Hepatocyte (in vitro differentiated cells): ENCODE results near the gene ECT2. TPM values are rescaled to one million over a fixed set of nuclear protein-coding genes. Genes with fewer than 3 reads are reported as not detected.

ENCODE experiments used
- DNase-seq: peaks from one replicate; pipeline ENCODE4 v3.0.0-alpha.2; 2016; ENCODE audit warnings: low spot score
- H2AFZ ChIP-seq: fragments of 200-600 bp; sonication (generic); 2 replicates; pipeline ENCODE4 v1.6.0; 2016; ENCODE audit warnings: antibody characterized with exemption, mild to moderate bottlenecking
- H3K27ac ChIP-seq: fragments of 200-600 bp; sonication (generic); 2 replicates; pipeline ENCODE4 v1.5.1; 2016; ENCODE audit warnings: mild to moderate bottlenecking
- H3K27me3 ChIP-seq: fragments of 200-600 bp; sonication (generic); 2 replicates; pipeline ENCODE4 v1.6.1; 2016
- H3K36me3 ChIP-seq: fragments of 200-600 bp; sonication (generic); replicated peaks from 2 replicates; pipeline ENCODE4 v1.5.1; 2016; ENCODE audit warnings: low read depth; ENCODE audit not compliant: insufficient read depth
- H3K4me1 ChIP-seq: fragments of 200-600 bp; sonication (generic); 2 replicates; pipeline ENCODE4 v1.5.1; 2016; ENCODE audit warnings: mild to moderate bottlenecking, moderate library complexity; ENCODE audit not compliant: insufficient read depth
- H3K4me2 ChIP-seq: fragments of 200-600 bp; sonication (generic); 2 replicates; pipeline ENCODE4 v1.6.0; 2016
- H3K4me3 ChIP-seq: fragments of 200-600 bp; sonication (generic); 2 replicates; pipeline ENCODE4 v1.5.1; 2016; ENCODE audit warnings: mild to moderate bottlenecking
- H3K79me2 ChIP-seq: fragments of 200-600 bp; sonication (generic); 2 replicates; pipeline ENCODE4 v1.6.0; 2017; ENCODE audit warnings: mild to moderate bottlenecking
- H3K9me2 ChIP-seq: fragments of 200-600 bp; sonication (generic); replicated peaks from 2 replicates; pipeline ENCODE4 v1.6.0; 2017; ENCODE audit warnings: mild to moderate bottlenecking; ENCODE audit not compliant: insufficient read depth
- H3K9me3 ChIP-seq: fragments of 200-600 bp; sonication (generic); 2 replicates; pipeline ENCODE4 v1.5.1; 2016; ENCODE audit warnings: low read depth, mild to moderate bottlenecking
- H4K20me1 ChIP-seq: fragments of 200-600 bp; sonication (generic); 2 replicates; pipeline ENCODE4 v1.6.0; 2016; ENCODE audit warnings: mild to moderate bottlenecking; ENCODE audit not compliant: insufficient read depth, poor library complexity, severe bottlenecking
- CTCF ChIP-seq: fragments of 200-600 bp; sonication (generic); IDR thresholded peaks from 2 replicates; pipeline ENCODE4 v1.5.1; 2016; ENCODE audit warnings: antibody characterized with exemption, mild to moderate bottlenecking; ENCODE audit not compliant: poor library complexity
- EZH2 ChIP-seq: fragments of 200-600 bp; sonication (generic); IDR thresholded peaks from 2 replicates; pipeline ENCODE4 v1.6.1; 2016; ENCODE audit warnings: antibody characterized with exemption, mild to moderate bottlenecking, borderline replicate concordance
- EZH2phosphoT487 ChIP-seq: fragments of 200-600 bp; sonication (generic); IDR thresholded peaks from one replicate; pipeline ENCODE4 v1.6.1; 2018; ENCODE audit warnings: antibody characterized with exemption, mild to moderate bottlenecking, low read depth, moderate library complexity; ENCODE audit not compliant: unreplicated experiment, severe bottlenecking
- WGBS: methylation state at CpG from one replicate; pipeline ENCODE4 v1.1.6; 2016; ENCODE audit warnings: low lambda C conversion rate; ENCODE audit errors: missing lambda C conversion rate; 5-methylcytosine and 5-hydroxymethylcytosine counted together
- polyA plus RNA-seq: library from polyadenylated mRNA; unstranded; fragments of >200 nt; fragmentation: Nextera tagmentation; extraction: Ambion mirVana; gene quantifications from 2 replicates; pipeline ENCODE4 v1.2.1, GENCODE V29; 2016
- total RNA-seq: library from RNA; depleted of rRNA; stranded (reverse); fragments of >200 nt; gene quantifications from 2 replicates; pipeline ENCODE4 v1.2.3, GENCODE V29; 2014

Gene ECT2
- total and polyA plus RNA-seq, 2 experiments from 2014 or later = 9.3 to 16.7 TPM

GRCh38 chr3:172808969-172809546 is 58.5 kb downstream of the ECT2 start:
- Histone ChIP-seq H3K36me3 (no peaks in the 10 kb centered on the region), H3K4me2 (no peak overlapping the region), H3K4me3 (no peak overlapping the region), H3K79me2 (no peaks in the 10 kb centered on the region), H3K27ac (no peak overlapping the region), H3K4me1 (peaks cover 4% of the 10 kb centered on the region), H3K27me3 (no peaks in the 10 kb centered on the region), H3K9me3 (no peaks in the 10 kb centered on the region), H3K9me2 (no peaks in the 10 kb centered on the region), H4K20me1 (no peaks in the 10 kb centered on the region), H2AFZ (no peak overlapping the region)
- 57% methylated on average over 4 of the region's 4 CpGs for WGBS
- DNase-seq = peak; percentile 66
- no peak for TF ChIP-seq EZH2
- no peak for TF ChIP-seq EZH2phosphoT487
- TF ChIP-seq CTCF = peak; percentile 70

DNA sequence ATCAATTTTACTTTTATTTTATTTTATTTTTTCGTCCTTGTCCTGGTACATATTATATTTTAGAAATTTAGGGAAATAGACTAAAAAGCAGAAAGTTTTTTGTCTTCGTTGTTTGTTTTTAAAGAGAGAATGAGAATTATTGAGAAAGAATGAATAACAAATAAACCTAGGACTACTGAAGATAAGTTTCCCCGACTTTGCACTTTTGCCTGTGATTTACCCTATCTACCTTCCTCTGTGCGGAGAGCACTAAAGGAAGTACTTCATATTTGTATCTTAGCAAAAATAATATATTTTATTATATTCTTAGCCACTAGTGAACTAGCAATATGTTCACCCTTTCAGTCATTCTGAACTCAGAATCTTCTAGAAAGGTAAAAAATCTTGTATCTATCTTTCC is 60.6 kb downstream of the ECT2 start:
- no peak for DNase-seq
- no peak overlapping the region for H3K27ac ChIP-seq
- H3K4me2 ChIP-seq = no peak overlapping the region
- no peaks in the 10 kb centered on the region for H3K9me3 ChIP-seq
- no peak for TF ChIP-seq EZH2phosphoT487
- TF ChIP-seq EZH2 = no peak
- no peak for TF ChIP-seq CTCF
- WGBS = 93% methylated on average over 4 of the region's 4 CpGs
- H4K20me1 ChIP-seq = no peaks in the 10 kb centered on the region
- no peaks in the 10 kb centered on the region for H3K4me1 ChIP-seq
- no peak overlapping the region for H3K4me3 ChIP-seq
- no peak overlapping the region for H2AFZ ChIP-seq
- no peaks in the 10 kb centered on the region for H3K9me2 ChIP-seq
- no peaks in the 10 kb centered on the region for H3K36me3 ChIP-seq
- H3K79me2 ChIP-seq = no peaks in the 10 kb centered on the region
- no peaks in the 10 kb centered on the region for H3K27me3 ChIP-seq

DNA sequence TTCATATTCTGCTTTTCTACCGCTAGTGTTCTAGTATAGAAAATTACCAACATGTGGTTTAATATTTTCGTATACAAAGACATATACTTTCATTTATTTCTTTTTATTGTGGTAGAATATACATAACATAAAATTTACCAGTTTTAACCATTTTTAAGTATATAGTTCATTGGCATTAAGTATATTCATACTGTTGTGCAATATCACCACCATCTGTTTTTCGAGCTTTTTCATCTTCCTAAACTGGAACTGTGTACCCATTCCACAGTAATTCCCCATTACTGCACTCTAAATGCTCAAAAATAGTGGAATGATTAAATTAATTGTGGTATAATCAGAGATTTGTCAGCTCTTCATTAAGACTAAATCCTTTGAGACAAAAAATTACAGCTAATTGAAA is 62.9 kb downstream of the ECT2 start:
- WGBS = 100% methylated on average over 3 of the region's 3 CpGs
- Histone ChIP-seq H2AFZ (no peak overlapping the region), H3K36me3 (no peaks in the 10 kb centered on the region), H3K4me2 (no peak overlapping the region), H3K9me2 (no peaks in the 10 kb centered on the region), H3K4me1 (no peaks in the 10 kb centered on the region), H4K20me1 (no peaks in the 10 kb centered on the region), H3K27ac (no peak overlapping the region), H3K79me2 (no peaks in the 10 kb centered on the region), H3K27me3 (no peaks in the 10 kb centered on the region), H3K9me3 (no peaks in the 10 kb centered on the region), H3K4me3 (no peak overlapping the region)
- no peak for TF ChIP-seq CTCF
- TF ChIP-seq EZH2phosphoT487 = no peak
- TF ChIP-seq EZH2 = no peak
- no peak for DNase-seq

- Histone ChIP-seq H2AFZ (no peak overlapping the region), H3K4me2 (no peak overlapping the region), H3K36me3 (no peaks in the 10 kb centered on the region), H4K20me1 (no peaks in the 10 kb centered on the region), H3K9me2 (no peaks in the 10 kb centered on the region), H3K27ac (no peak overlapping the region), H3K79me2 (no peaks in the 10 kb centered on the region), H3K4me3 (no peak overlapping the region), H3K9me3 (no peaks in the 10 kb centered on the region), H3K27me3 (no peaks in the 10 kb centered on the region), H3K4me1 (no peaks in the 10 kb centered on the region)
- DNase-seq = no peak
- TF ChIP-seq EZH2phosphoT487 = no peak
- no peak for TF ChIP-seq EZH2
- no peak for TF ChIP-seq CTCF
- WGBS = 81% methylated on average over 1 of the region's 1 CpG
Observed at GRCh38 chr3:172814738-172815137, 64.2 kb downstream of the ECT2 start.
